Measurements from ENCODE around the gene EIF1. TPM values are rescaled to one million over a fixed set of nuclear protein-coding genes. Genes with fewer than 3 reads are reported as not detected.

EIF1 gene
- total and polyA plus RNA-seq, 2 of the 8 experiments (the other 6 are each of a cell fraction or from before 2014, with no cell fraction given), result 175 to 539 TPM

DNA sequence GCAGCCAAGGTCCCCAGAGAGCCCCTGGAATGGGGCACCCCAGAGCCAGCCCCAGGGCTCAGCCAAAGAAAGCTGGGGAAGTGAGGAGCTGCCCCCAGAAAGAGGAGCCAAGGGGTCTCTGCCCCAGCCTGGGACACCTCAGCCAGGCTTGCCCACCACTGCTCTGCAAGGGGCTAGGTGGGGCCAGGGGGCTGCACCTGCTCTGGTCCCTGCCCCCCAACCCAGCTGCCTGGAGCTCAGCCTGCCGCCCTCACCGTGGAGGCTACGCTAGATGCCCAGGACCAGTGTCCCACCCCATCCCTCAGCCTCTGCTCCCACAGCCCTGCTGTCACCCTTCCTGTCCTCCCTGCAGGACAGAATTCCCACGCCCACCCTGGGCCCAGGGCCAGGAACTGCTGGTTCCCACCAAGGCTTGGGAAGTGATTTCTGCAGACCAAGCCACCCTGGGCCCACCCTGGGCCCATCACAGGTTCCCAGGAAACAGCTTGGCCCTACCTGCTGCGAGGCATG is 36.2 kb upstream of the EIF1 start:
- H3K4me1 ChIP-seq (replicated peaks in 1 of 4; ENCODE audit: control insufficient read depth in 3 of 4, insufficient read depth in 4 of 4, low read length in 3 of 4), result peaks cover 0 to 24% (median 13%) of the 10 kb centered on the region in 4 experiments; a peak in 6 of 7 replicates
- CTCF ChIA-PET (ENCODE audit: partially characterized antibody), result interaction anchor here (0.7 to 20.4 kb wide), 5 partner anchors 10 to 102 kb away, joined by 3 to 492 read pairs (median 17); no protein-coding TSS in a partner anchor
- H3K4me2 ChIP-seq (ENCODE audit: insufficient read depth in 1 of 2, low read depth in 2 of 2, low read length in 2 of 2), result no peak overlapping the region
- no peak overlapping the region for H2AFZ ChIP-seq (ENCODE audit: low read length)
- H3K9me3 ChIP-seq (ENCODE audit: insufficient read depth in 2 of 2, low read depth in 1 of 2, low read length in 1 of 2), result no peaks in the 10 kb centered on the region
- no peak overlapping the region for H3K23ac ChIP-seq (ENCODE audit: insufficient read length)
- H3K14ac ChIP-seq (ENCODE audit: insufficient read length), result no peak overlapping the region
- no peak overlapping the region for H2AK5ac ChIP-seq (ENCODE audit: low read depth, low read length)
- H4K20me1 ChIP-seq (replicated peaks in 1 of 2; ENCODE audit: control insufficient read depth in 1 of 2, insufficient read depth in 2 of 2, low read length in 2 of 2), result peaks cover 0 to 8% of the 10 kb centered on the region in 2 experiments
- no peak overlapping the region for H2BK120ac ChIP-seq (replicated peaks; ENCODE audit: low read depth, low read length)
- no peak overlapping the region for H3K9ac ChIP-seq (replicated peaks in 1 of 4; ENCODE audit: extremely low read depth in 1 of 4, low read depth in 3 of 4, low read length in 3 of 4)
- H3K4ac ChIP-seq (replicated peaks; ENCODE audit: insufficient read length, low read depth, low read length), result no peak overlapping the region
- TF ChIP-seq POU5F1 (IDR thresholded peaks at IDR 0.05; ENCODE audit: low read depth, low read length) (no peak), SIN3A (conservative IDR thresholded peaks at IDR 0.05 in 1 of 2, IDR thresholded peaks at IDR 0.05 in 1 of 2; ENCODE audit: low read depth in 1 of 2, low read length in 2 of 2) (no peak), PHF8 (conservative IDR thresholded peaks at IDR 0.05; ENCODE audit: low read depth, low read length) (no peak), SIRT6 (IDR thresholded peaks at IDR 0.05; ENCODE audit: low read length) (no peak), SAP30 (IDR thresholded peaks at IDR 0.05; ENCODE audit: insufficient read depth, insufficient replicate concordance, low read length) (no peak), GABPA (IDR thresholded peaks at IDR 0.05; ENCODE audit: borderline replicate concordance, insufficient read depth, low read length) (no peak), CBX8 (IDR thresholded peaks at IDR 0.05; ENCODE audit: borderline replicate concordance, low read depth, low read length) (no peak), RBBP5 (IDR thresholded peaks at IDR 0.05; ENCODE audit: borderline replicate concordance, low read depth, low read length) (no peak), TAF1 (IDR thresholded peaks at IDR 0.05; ENCODE audit: low read depth, low read length) (no peak), TBP (IDR thresholded peaks at IDR 0.05; ENCODE audit: low read depth, low read length) (no peak), TAF7 (optimal IDR thresholded peaks at IDR 0.05; ENCODE audit: borderline replicate concordance, low read depth, low read length) (no peak), BACH1 (IDR thresholded peaks at IDR 0.05; ENCODE audit: low read length) (no peak)
- TF ChIP-seq, protein P1, sequence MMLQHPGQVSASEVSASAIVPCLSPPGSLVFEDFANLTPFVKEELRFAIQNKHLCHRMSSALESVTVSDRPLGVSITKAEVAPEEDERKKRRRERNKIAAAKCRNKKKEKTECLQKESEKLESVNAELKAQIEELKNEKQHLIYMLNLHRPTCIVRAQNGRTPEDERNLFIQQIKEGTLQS (IDR thresholded peaks at IDR 0.05; ENCODE audit: insufficient read depth, low read depth, low read length), result no peak
- no peaks in the 10 kb centered on the region; a peak in 2 of 7 replicates for H3K27me3 ChIP-seq (replicated peaks in 1 of 4; ENCODE audit: control insufficient read depth in 3 of 4, extremely low read depth in 1 of 4, insufficient read depth in 3 of 4, low read length in 3 of 4)
- no peak overlapping the region for H2BK20ac ChIP-seq (ENCODE audit: low read length)
- H2BK15ac ChIP-seq (ENCODE audit: low read length), result no peak overlapping the region
- no peak overlapping the region for H3K56ac ChIP-seq (replicated peaks; ENCODE audit: insufficient read length, low read depth, low read length)
- no peak overlapping the region for H3K18ac ChIP-seq (ENCODE audit: extremely low read depth, low read length)
- no peak overlapping the region for H2BK12ac ChIP-seq (ENCODE audit: low read depth, low read length)
- no peak for DNase-seq (ENCODE audit: low read depth in 1 of 2, low spot score in 2 of 2)
- whole genome bisulfite sequencing, 2 experiments (ENCODE audit: extremely low coverage in 1 of 2, insufficient coverage in 1 of 2, insufficient read length in 1 of 2, insufficient replicate concordance in 2 of 2, low coverage in 1 of 2, low lambda C conversion rate in 2 of 2, missing lambda C conversion rate in 1 of 2), result 94% methylated on average over 5 of the region's 5 CpGs; no CpG with 5 or more reads in 1 of the 2 experiments
- H4K91ac ChIP-seq (replicated peaks; ENCODE audit: insufficient read length, low read length), result no peak overlapping the region
- H3K36me3 ChIP-seq (ENCODE audit: control insufficient read depth in 2 of 4, insufficient read depth in 4 of 4, low read length in 3 of 4), result no peaks in the 10 kb centered on the region
- no peak overlapping the region for H2BK5ac ChIP-seq (ENCODE audit: low read depth, low read length)
- POLR2A ChIA-PET (ENCODE audit: partially characterized antibody), result interaction anchor here (1.8 kb wide), 1 partner anchor 36 kb away, joined by 8 read pairs; the partner anchor contains the start of gene EIF1
- no peak overlapping the region for H3K27ac ChIP-seq (ENCODE audit: low read depth, low read length)
- H3K4me3 ChIP-seq (ENCODE audit: extremely low read depth in 1 of 4, insufficient read depth in 2 of 4, low read depth in 3 of 4, low read length in 4 of 4), result no peak overlapping the region
- H3K79me2 ChIP-seq (ENCODE audit: control insufficient read depth in 1 of 2, insufficient read depth in 2 of 2, low read length in 2 of 2), result no peaks in the 10 kb centered on the region
- H3K79me1 ChIP-seq (ENCODE audit: low read depth, low read length), result no peaks in the 10 kb centered on the region
- H4K8ac ChIP-seq (ENCODE audit: extremely low read depth, insufficient read depth, low read length), result no peak overlapping the region
- FAIRE-seq, result no peak
- no peak overlapping the region for H4K5ac ChIP-seq (ENCODE audit: insufficient read length, low read depth, low read length)
- H3K23me2 ChIP-seq (ENCODE audit: low read depth, low read length), result peaks cover 17% of the 10 kb centered on the region; the same call in 1 of the 2 replicates
